Measurements from ENCODE around the gene TSPAN17. TPM values are rescaled to one million over a fixed set of nuclear protein-coding genes. Genes with fewer than 3 reads are reported as not detected.
A peak's percentile ranks its signal among the peaks of the same experiment; 100 is the strongest.

TSPAN17 gene
- total and polyA plus RNA-seq, 2 donors from 2014 or later = 32.1 to 34.3 TPM

DNA sequence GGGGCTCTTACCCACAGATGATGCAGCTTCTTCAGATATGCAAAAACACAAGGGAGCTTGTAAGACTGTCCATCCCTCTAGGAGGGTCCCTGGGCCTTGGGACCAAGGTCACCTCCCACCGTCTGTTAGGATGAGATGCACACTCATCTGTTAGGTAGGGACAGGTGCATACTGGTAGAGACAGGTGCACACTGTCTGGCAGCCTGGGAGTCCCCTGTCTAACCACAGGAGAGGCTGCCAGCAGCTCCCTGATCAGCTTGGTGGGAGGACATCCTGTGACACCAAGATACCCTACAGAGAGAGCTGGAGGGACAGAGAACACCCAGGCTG lies 13.2 kb downstream of the TSPAN17 start:
- H3K4me1 ChIP-seq (ENCODE audit: control insufficient read depth in 2 of 3, insufficient read depth in 2 of 3, low read depth in 1 of 3, low read length in 3 of 3) = peaks cover 0 to 10% (median 0%) of the 10 kb centered on the region in 3 donors
- H3K9ac ChIP-seq (ENCODE audit: low read length in 3 of 3) = no peak overlapping the region
- no peaks in the 10 kb centered on the region for H3K36me3 ChIP-seq (ENCODE audit: control insufficient read depth in 2 of 3, insufficient read depth in 3 of 3, low read length in 3 of 3)
- H3K4me3 ChIP-seq (ENCODE audit: low read length in 3 of 3) = no peak overlapping the region
- DNase-seq (no peak), FAIRE-seq (no peak)
- TF ChIP-seq, protein P1, sequence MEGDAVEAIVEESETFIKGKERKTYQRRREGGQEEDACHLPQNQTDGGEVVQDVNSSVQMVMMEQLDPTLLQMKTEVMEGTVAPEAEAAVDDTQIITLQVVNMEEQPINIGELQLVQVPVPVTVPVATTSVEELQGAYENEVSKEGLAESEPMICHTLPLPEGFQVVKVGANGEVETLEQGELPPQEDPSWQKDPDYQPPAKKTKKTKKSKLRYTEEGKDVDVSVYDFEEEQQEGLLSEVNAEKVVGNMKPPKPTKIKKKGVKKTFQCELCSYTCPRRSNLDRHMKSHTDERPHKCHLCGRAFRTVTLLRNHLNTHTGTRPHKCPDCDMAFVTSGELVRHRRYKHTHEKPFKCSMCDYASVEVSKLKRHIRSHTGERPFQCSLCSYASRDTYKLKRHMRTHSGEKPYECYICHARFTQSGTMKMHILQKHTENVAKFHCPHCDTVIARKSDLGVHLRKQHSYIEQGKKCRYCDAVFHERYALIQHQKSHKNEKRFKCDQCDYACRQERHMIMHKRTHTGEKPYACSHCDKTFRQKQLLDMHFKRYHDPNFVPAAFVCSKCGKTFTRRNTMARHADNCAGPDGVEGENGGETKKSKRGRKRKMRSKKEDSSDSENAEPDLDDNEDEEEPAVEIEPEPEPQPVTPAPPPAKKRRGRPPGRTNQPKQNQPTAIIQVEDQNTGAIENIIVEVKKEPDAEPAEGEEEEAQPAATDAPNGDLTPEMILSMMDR (IDR thresholded peaks at IDR 0.05; ENCODE audit: borderline replicate concordance, extremely low read depth, insufficient read depth) = no peak
- intact Hi-C loops (cut with DNase I) = no loop called here
- no peaks in the 10 kb centered on the region for H3K9me3 ChIP-seq (ENCODE audit: control insufficient read depth in 2 of 3, insufficient read depth in 1 of 3, low read length in 3 of 3)
- no peak overlapping the region for H3K27ac ChIP-seq (ENCODE audit: low read depth in 2 of 2, low read length in 2 of 2)
- H3K27me3 ChIP-seq (ENCODE audit: control insufficient read depth, insufficient read depth, low read length) = no peaks in the 10 kb centered on the region

DNA sequence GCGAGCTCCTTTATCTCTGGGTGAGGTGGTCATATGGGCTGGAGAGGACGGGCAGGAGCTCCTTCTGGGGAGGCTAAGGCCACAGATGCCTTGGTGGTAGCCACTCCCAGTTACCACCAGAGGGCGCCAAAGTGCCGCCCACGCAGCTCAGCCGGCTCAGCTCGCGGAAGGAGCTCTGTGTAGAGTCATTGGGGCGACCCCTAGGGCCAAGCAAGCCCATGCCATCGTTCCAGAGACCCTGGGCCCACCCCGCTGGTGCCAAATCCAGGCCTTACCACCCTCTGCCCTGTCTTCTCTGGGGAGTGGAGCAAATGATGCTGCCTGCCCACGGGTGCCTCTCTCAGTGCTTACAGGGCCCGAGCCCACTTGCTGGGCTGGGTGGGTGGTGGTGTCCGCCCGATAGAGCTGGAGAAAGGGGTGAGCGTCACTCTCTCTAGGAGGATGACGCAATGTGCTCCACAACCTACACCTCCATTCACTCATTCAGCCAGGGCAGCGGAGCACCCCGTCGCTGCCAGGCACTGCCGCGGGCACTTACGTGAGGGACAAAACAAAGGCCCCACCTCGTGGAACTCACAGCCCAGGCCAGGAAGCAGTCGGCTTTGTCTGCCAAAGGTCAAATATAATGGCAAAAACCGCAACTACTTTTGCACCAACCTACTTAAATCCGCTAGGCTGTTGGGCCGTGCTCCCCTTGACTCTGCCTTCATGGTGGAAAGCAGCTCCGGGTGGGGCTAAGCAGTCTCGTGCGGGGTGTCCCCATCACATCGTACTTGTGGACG lies 13.8 kb downstream of the TSPAN17 start:
- H3K36me3 ChIP-seq (ENCODE audit: control insufficient read depth in 2 of 3, insufficient read depth in 3 of 3, low read length in 3 of 3) = no peaks in the 10 kb centered on the region
- FAIRE-seq (no peak), DNase-seq (peak; percentile 82 to 91 (median 87))
- no peak overlapping the region for H3K4me3 ChIP-seq (ENCODE audit: low read length in 3 of 3)
- H3K9ac ChIP-seq (ENCODE audit: low read length in 3 of 3) = no peak overlapping the region
- no peaks in the 10 kb centered on the region for H3K27me3 ChIP-seq (ENCODE audit: control insufficient read depth, insufficient read depth, low read length)
- TF ChIP-seq, protein P1 (IDR thresholded peaks at IDR 0.05; ENCODE audit: borderline replicate concordance, extremely low read depth, insufficient read depth) = peak; percentile 90
- intact Hi-C loops (cut with DNase I) = no loop called here
- no peaks in the 10 kb centered on the region for H3K9me3 ChIP-seq (ENCODE audit: control insufficient read depth in 2 of 3, insufficient read depth in 1 of 3, low read length in 3 of 3)
- H3K27ac ChIP-seq (ENCODE audit: low read depth in 2 of 2, low read length in 2 of 2) = no peak overlapping the region
- H3K4me1 ChIP-seq (ENCODE audit: control insufficient read depth in 2 of 3, insufficient read depth in 2 of 3, low read depth in 1 of 3, low read length in 3 of 3) = peaks cover 0 to 10% (median 0%) of the 10 kb centered on the region in 3 donors

DNA sequence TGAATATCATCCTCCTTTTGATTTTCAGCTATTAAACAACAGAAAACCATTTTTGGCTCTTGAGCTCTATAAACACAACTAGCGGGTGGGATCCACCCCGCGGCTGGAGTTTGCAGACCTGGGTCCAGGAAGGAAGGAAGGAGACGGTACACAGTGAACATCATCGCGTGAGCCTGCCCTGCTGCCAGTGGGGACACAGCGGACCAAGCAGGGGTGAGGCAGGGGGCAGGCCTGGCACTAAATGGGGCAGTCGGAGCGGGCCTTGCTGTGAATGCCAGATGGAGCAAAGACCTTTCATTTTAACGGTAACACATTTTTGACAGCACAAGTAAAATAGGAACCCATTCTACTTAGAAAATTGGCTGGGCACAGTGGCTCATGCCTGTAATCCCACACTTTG lies 14.4 kb downstream of the TSPAN17 start:
- H3K9me3 ChIP-seq (ENCODE audit: control insufficient read depth in 2 of 3, insufficient read depth in 1 of 3, low read length in 3 of 3) = no peaks in the 10 kb centered on the region
- no peak overlapping the region for H3K9ac ChIP-seq (ENCODE audit: low read length in 3 of 3)
- DNase-seq (peak in 1 of 5 donors; percentile 62), FAIRE-seq (no peak)
- H3K36me3 ChIP-seq (ENCODE audit: control insufficient read depth in 2 of 3, insufficient read depth in 3 of 3, low read length in 3 of 3) = no peaks in the 10 kb centered on the region
- H3K27me3 ChIP-seq (ENCODE audit: control insufficient read depth, insufficient read depth, low read length) = no peaks in the 10 kb centered on the region
- H3K4me3 ChIP-seq (ENCODE audit: low read length in 3 of 3) = no peak overlapping the region
- TF ChIP-seq, protein P1 (IDR thresholded peaks at IDR 0.05; ENCODE audit: borderline replicate concordance, extremely low read depth, insufficient read depth) = no peak
- H3K27ac ChIP-seq (ENCODE audit: low read depth in 2 of 2, low read length in 2 of 2) = no peak overlapping the region
- intact Hi-C loops (cut with DNase I) = no loop called here
- H3K4me1 ChIP-seq (ENCODE audit: control insufficient read depth in 2 of 3, insufficient read depth in 2 of 3, low read depth in 1 of 3, low read length in 3 of 3) = peaks cover 0 to 10% (median 0%) of the 10 kb centered on the region in 3 donors
